Midbrain (tissue), 1 donor: ENCODE results near the gene ADGRB3.
"Not testable (repeated sequence)": the region's sequence is repeated elsewhere in the genome, so short reads cannot be mapped to it uniquely, and the experiment has no call there.

ENCODE experiments used
- DNase-seq: peaks from one replicate; lab custom pipeline; 2025; lab: John Stamatoyannopoulos, UW

The ADGRB3 gene

GRCh38 chr6:69232911-69233448 is 597.9 kb downstream of the ADGRB3 start:
- DNase-seq: peak; percentile 85

- DNase-seq: no peak
Observed at GRCh38 chr6:69238067-69238466, 603.0 kb downstream of the ADGRB3 start.

GRCh38 chr6:69246983-69247382 is 611.9 kb downstream of the ADGRB3 start:
- no peak for DNase-seq

- DNase-seq: no peak
Observed at GRCh38 chr6:69261010-69261409, 625.9 kb downstream of the ADGRB3 start.

GRCh38 chr6:69263297-69263696 is 628.2 kb downstream of the ADGRB3 start:
- DNase-seq: no peak

- no peak for DNase-seq
Observed at GRCh38 chr6:69265090-69265489, 630.0 kb downstream of the ADGRB3 start.

- no peak for DNase-seq
Observed at GRCh38 chr6:69265706-69266105, 630.6 kb downstream of the ADGRB3 start.

GRCh38 chr6:69276204-69276603 is 641.1 kb downstream of the ADGRB3 start:
- DNase-seq: no peak

GRCh38 chr6:69279805-69280204 is 644.7 kb downstream of the ADGRB3 start:
- DNase-seq: no peak

- DNase-seq: no peak
Observed at GRCh38 chr6:69280858-69281257, 645.8 kb downstream of the ADGRB3 start.

GRCh38 chr6:69284176-69284730 is 649.2 kb downstream of the ADGRB3 start:
- DNase-seq: no peak

GRCh38 chr6:69285054-69285453 is 650.0 kb downstream of the ADGRB3 start:
- no peak for DNase-seq

GRCh38 chr6:69286331-69286730 is 651.2 kb downstream of the ADGRB3 start:
- no peak for DNase-seq

GRCh38 chr6:69288198-69288597 is 653.1 kb downstream of the ADGRB3 start:
- not testable (repeated sequence) for DNase-seq

- DNase-seq: no peak
Observed at GRCh38 chr6:69289689-69290495, 654.8 kb downstream of the ADGRB3 start.

- no peak for DNase-seq
Observed at GRCh38 chr6:69293471-69293870, 658.4 kb downstream of the ADGRB3 start.

GRCh38 chr6:69294407-69294806 is 659.3 kb downstream of the ADGRB3 start:
- DNase-seq: peak; percentile 14

GRCh38 chr6:69294862-69295261 is 659.8 kb downstream of the ADGRB3 start:
- DNase-seq: no peak

- DNase-seq: no peak
Observed at GRCh38 chr6:69303382-69303781, 668.3 kb downstream of the ADGRB3 start.

- DNase-seq: no peak
Observed at GRCh38 chr6:69305456-69305855, 670.4 kb downstream of the ADGRB3 start.

GRCh38 chr6:69308584-69308983 is 673.5 kb downstream of the ADGRB3 start:
- no peak for DNase-seq

- DNase-seq: no peak
Observed at GRCh38 chr6:69311888-69312287, 676.8 kb downstream of the ADGRB3 start.

GRCh38 chr6:69314001-69314400 is 678.9 kb downstream of the ADGRB3 start:
- DNase-seq: no peak
